Measurements from ENCODE around the gene YWHAH. TPM values are rescaled to one million over a fixed set of nuclear protein-coding genes. Genes with fewer than 3 reads are reported as not detected.

YWHAH gene
- total RNA-seq, 1 donor from 2014 or later = 67.2 TPM

DNA sequence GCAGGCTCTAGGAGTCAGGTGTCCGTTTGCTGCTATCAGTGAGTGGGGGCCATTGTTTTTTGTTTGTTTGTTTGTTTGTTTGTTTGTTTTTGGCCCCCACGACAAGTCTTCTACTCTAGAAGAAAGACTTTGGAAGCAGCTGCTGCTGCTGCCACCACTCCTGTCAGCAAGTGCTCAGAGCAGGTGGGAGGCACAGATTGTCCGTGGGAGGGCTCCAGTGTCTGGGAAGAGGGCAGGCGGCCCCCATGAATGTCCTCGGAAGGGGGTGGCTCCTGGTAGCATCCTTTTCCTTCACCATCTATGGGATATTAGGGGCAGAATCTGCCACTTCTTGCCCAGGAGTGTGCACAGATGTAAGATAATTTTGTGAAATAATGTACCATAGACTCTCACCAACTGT lies 37.8 kb upstream of the YWHAH start:
- Histone ChIP-seq H3K4me1 (no peaks in the 10 kb centered on the region), H3K9me3 (replicated peaks) (no peaks in the 10 kb centered on the region), H3K27me3 (ENCODE audit: low read depth) (no peaks in the 10 kb centered on the region), H3K4me3 (no peak overlapping the region), H3K27ac (replicated peaks) (no peak overlapping the region), H3K36me3 (peaks cover 41% of the 10 kb centered on the region)
- DNase-seq = no peak
- TF ChIP-seq, protein P1, sequence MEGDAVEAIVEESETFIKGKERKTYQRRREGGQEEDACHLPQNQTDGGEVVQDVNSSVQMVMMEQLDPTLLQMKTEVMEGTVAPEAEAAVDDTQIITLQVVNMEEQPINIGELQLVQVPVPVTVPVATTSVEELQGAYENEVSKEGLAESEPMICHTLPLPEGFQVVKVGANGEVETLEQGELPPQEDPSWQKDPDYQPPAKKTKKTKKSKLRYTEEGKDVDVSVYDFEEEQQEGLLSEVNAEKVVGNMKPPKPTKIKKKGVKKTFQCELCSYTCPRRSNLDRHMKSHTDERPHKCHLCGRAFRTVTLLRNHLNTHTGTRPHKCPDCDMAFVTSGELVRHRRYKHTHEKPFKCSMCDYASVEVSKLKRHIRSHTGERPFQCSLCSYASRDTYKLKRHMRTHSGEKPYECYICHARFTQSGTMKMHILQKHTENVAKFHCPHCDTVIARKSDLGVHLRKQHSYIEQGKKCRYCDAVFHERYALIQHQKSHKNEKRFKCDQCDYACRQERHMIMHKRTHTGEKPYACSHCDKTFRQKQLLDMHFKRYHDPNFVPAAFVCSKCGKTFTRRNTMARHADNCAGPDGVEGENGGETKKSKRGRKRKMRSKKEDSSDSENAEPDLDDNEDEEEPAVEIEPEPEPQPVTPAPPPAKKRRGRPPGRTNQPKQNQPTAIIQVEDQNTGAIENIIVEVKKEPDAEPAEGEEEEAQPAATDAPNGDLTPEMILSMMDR (IDR thresholded peaks at IDR 0.05; ENCODE audit: borderline replicate concordance) = no peak
- intact Hi-C loops (cut with micrococcal nuclease) = no loop called here

DNA sequence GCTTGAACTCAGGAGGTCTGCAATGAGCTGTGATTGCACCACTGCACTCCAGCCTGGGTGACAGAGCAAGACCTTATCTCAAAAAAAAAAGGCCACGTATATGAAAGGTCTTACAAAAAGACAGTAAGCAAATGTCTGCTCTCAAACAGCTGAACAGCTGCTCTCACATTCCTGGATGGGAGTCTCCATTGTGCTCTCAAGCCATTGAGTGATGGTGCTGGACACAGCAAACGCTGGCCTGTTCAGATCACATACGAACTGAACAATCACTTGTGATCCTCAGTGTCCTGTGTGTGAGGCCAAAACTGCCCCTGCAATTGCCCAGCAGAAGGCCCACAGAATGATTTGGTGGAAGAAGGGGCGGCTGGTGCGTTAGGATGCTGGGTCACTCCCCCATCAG lies 34.4 kb upstream of the YWHAH start:
- H3K9me3 ChIP-seq (replicated peaks) = no peaks in the 10 kb centered on the region
- no peak for DNase-seq
- no peak overlapping the region for H3K27ac ChIP-seq (replicated peaks)
- no peak overlapping the region for H3K4me3 ChIP-seq
- TF ChIP-seq, protein P1 (IDR thresholded peaks at IDR 0.05; ENCODE audit: borderline replicate concordance) = no peak
- H3K36me3 ChIP-seq = peaks cover 31% of the 10 kb centered on the region
- intact Hi-C loops (cut with micrococcal nuclease) = no loop called here
- no peaks in the 10 kb centered on the region for H3K27me3 ChIP-seq (ENCODE audit: low read depth)
- H3K4me1 ChIP-seq = no peaks in the 10 kb centered on the region

DNA sequence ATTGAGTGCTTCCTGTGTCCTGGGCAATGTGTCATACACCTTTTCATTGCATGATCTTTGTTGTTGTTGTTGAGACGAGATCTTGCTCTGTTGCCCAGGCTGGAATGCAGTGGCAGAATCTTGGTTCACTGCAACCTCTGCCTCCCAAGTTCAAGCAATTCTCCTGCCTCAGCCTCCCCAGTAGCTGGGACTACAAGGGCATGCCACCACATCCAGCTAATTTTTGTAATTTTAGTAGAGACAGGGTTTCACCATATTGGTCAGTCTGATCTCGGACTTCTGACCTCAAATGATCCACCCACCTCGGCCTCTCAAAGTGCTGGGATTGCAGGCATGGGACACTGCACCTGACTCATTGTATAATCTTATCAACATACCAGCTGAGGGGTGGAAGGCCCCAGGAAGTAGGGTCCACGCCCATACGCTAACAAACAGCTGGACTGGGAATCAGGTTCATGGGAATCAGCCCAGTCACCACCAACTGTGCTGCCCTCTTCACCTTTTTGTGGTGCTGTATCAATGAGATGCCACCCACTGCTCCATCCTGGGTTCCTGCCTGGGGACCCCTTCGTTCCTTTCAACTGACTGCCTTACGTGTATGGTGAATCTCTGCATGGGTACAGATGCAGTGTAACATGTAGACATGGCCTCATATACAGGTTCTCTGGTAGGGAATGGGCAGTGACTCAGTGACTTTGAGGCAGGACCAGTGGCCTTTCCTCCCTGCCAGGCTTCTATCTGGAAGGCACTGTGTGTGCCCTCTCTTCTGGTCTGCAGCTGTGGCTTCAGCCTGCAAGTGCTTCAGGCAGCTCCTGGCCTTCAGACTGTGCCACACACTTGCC lies 32.5 kb upstream of the YWHAH start:
- Histone ChIP-seq H3K27ac (replicated peaks) (no peak overlapping the region), H3K36me3 (peaks cover 19% of the 10 kb centered on the region), H3K9me3 (replicated peaks) (no peaks in the 10 kb centered on the region), H3K27me3 (ENCODE audit: low read depth) (no peaks in the 10 kb centered on the region), H3K4me1 (no peaks in the 10 kb centered on the region), H3K4me3 (no peak overlapping the region)
- TF ChIP-seq, protein P1 (IDR thresholded peaks at IDR 0.05; ENCODE audit: borderline replicate concordance) = no peak
- intact Hi-C loops (cut with micrococcal nuclease) = no loop called here
- DNase-seq = no peak

DNA sequence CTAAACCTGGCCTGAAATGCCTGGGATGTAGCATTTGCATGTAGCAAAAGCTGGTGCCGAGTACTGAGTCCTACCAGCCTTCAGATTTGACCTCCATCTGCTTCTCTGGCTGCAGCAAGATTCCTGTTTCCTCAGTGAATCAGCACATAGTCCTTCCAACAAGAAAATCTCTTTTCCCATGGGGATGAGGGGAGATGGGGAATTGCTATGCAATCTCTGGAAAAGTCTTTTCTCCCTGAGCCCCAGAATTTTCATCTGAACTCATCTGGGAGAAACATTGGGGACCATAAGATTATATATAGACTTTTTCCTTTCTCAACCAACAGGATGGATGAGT lies 32.0 kb upstream of the YWHAH start:
- DNase-seq = no peak
- H3K36me3 ChIP-seq = peaks cover 13% of the 10 kb centered on the region
- H3K27ac ChIP-seq (replicated peaks) = no peak overlapping the region
- TF ChIP-seq, protein P1 (IDR thresholded peaks at IDR 0.05; ENCODE audit: borderline replicate concordance) = no peak
- intact Hi-C loops (cut with micrococcal nuclease) = no loop called here
- H3K9me3 ChIP-seq (replicated peaks) = no peaks in the 10 kb centered on the region
- no peaks in the 10 kb centered on the region for H3K4me1 ChIP-seq
- H3K4me3 ChIP-seq = no peak overlapping the region
- no peaks in the 10 kb centered on the region for H3K27me3 ChIP-seq (ENCODE audit: low read depth)

DNA sequence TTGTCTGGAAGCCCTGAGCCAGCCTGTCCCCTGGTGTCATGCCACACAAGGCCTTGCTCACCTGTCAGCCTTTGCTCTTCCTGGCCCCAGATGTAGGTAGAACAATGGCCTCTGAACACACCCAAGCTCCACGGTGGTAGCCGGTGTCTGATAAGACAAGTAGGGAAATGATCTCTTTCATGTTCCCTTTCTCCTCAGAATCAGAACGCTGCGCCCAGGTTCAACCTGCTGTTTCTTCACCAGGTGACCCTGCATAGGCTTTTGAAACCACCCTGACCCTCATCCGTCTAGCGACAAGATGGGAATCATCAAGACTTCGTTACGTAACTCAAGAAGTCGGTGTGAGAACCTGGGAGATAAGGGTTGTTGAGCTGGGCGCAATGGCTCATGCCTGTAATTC lies 28.7 kb upstream of the YWHAH start:
- Histone ChIP-seq H3K27me3 (ENCODE audit: low read depth) (no peaks in the 10 kb centered on the region), H3K27ac (replicated peaks) (no peak overlapping the region)
- intact Hi-C loops (cut with micrococcal nuclease) = no loop called here

More for the DNA sequence above, 28.7 kb upstream of the YWHAH start:
- Histone ChIP-seq H3K4me1 (peaks cover 6% of the 10 kb centered on the region), H3K9me3 (replicated peaks) (no peaks in the 10 kb centered on the region), H3K36me3 (peaks cover 3% of the 10 kb centered on the region), H3K4me3 (no peak overlapping the region)
- DNase-seq = no peak
- TF ChIP-seq, protein P1 (IDR thresholded peaks at IDR 0.05; ENCODE audit: borderline replicate concordance) = no peak
